ENCODE measurements around the gene CEP20. TPM values are rescaled to one million over a fixed set of nuclear protein-coding genes. Genes with fewer than 3 reads are reported as not detected.

CEP20 gene
- total RNA-seq, 1 donor: 55.8 TPM

DNA sequence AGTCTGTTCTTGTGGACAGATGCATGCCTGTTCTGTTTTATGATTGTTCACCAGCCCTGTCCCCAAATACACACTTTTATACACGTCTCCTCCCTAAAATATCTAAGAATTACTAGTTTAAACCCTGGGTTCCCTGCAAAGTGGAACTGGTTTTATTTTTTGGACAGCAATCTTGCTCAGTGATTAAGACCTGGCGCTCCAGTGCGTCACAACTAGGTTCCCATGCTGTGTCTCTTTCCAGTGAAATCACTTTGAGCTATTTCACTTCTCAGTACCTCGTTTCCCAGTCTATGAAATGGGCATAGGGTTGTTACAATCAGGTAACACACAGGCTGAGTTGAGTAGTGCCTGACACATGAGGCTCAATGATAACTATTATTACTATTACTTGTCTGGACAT lies 1.1 kb downstream of the CEP20 start:
- TF ChIP-seq CTCF (IDR thresholded peaks at IDR 0.05; ENCODE audit: insufficient read depth, low read length): no peak
- H3K4me3 ChIP-seq (ENCODE audit: low read depth, low read length): peak overlapping the region; percentile 96
- DNase-seq (ENCODE audit: low read depth): peak; percentile 25

DNA sequence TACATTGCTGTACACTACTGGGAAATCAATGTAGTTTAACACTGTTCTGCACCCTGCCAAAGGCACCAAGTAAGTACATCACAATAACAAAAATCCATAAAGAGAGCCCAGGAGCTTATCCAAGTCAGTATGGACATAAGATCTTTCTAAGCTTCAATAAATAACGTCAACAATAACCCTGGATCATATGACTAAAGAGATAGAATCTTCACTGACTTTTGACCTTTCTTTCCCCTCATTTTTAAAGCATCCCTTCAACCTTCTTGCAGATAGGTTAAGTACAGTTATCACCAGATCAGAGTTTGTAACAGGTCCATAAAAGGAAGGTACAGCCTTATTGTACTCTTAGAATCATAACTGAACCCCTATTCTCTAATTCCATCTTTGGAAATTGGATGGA lies 2.3 kb downstream of the CEP20 start:
- TF ChIP-seq CTCF (IDR thresholded peaks at IDR 0.05; ENCODE audit: insufficient read depth, low read length): no peak
- no peak overlapping the region for H3K4me3 ChIP-seq (ENCODE audit: low read depth, low read length)

DNA sequence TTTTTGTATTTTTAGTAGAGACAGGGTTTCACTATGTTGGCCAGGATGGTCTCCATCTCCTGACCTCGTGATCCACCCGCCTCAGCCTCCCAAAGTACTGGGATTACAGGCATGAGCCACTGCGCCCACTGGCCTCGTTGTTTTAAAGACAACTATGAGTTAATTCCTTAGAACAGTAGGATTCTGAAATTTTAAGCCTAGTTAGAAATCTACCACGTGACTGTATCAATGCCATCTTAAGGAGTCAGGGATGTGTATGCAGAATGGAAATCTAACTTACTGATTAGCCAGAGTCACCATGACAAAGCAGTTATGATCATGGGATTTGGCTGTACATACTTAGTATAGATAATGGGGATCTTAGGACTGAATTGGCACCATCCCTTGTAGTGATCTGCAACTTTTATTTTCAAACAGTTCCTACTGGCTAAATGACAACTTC lies 2.8 kb downstream of the CEP20 start:
- DNase-seq (ENCODE audit: low read depth): peak; percentile 84
- no peak overlapping the region for H3K4me3 ChIP-seq (ENCODE audit: low read depth, low read length)
- TF ChIP-seq CTCF (IDR thresholded peaks at IDR 0.05; ENCODE audit: insufficient read depth, low read length): no peak

More for the DNA sequence above, 2.3 kb downstream of the CEP20 start:
- DNase-seq (ENCODE audit: low read depth): no peak

GRCh38 chr16:15882563-15882962 lies 5.8 kb downstream of the CEP20 start:
- no peak for DNase-seq (ENCODE audit: low read depth)
- no peak for TF ChIP-seq CTCF (IDR thresholded peaks at IDR 0.05; ENCODE audit: insufficient read depth, low read length)
- H3K4me3 ChIP-seq (ENCODE audit: low read depth, low read length): no peak overlapping the region

DNA sequence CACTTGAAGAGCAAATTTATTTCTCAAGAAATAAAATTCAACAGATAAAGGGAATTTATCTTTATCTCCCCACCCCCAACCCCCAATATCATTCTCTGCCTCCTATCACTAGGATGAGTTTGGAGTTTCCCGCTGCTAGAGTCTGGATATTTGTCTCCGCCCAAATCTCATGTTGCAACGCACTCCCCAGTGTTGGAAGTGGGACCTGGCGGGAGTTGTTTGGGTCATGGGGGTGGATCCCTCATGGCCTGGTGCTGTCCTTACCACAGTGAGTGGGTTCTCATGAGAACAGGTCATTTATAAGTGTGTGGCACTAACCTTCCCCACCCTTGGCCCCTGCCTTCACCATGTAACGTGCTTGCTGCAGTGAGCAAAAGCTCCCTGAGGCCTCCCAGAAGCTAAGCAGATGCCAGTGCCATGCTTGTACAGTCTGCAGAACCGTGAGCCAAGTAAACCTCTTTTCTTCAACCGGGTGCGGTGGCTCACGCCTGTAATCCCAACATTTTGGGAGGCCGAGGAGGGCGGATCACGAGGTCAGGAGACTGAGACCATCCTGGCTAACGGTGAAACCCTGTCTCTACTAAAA lies 6.5 kb downstream of the CEP20 start:
- no peak for TF ChIP-seq CTCF (IDR thresholded peaks at IDR 0.05; ENCODE audit: insufficient read depth, low read length)
- no peak for DNase-seq (ENCODE audit: low read depth)

GRCh38 chr16:15880434-15881308 lies 7.7 kb downstream of the CEP20 start:
- DNase-seq (ENCODE audit: low read depth): no peak
- TF ChIP-seq CTCF (IDR thresholded peaks at IDR 0.05; ENCODE audit: insufficient read depth, low read length): no peak
- no peak overlapping the region for H3K4me3 ChIP-seq (ENCODE audit: low read depth, low read length)

More for the DNA sequence above, 6.5 kb downstream of the CEP20 start:
- H3K4me3 ChIP-seq (ENCODE audit: low read depth, low read length): no peak overlapping the region
